ENCODE measurements around the gene KAT14.
"Not testable (repeated sequence)": the region's sequence is repeated elsewhere in the genome, so short reads cannot be mapped to it uniquely, and the experiment has no call there.

Gene KAT14, protein sequence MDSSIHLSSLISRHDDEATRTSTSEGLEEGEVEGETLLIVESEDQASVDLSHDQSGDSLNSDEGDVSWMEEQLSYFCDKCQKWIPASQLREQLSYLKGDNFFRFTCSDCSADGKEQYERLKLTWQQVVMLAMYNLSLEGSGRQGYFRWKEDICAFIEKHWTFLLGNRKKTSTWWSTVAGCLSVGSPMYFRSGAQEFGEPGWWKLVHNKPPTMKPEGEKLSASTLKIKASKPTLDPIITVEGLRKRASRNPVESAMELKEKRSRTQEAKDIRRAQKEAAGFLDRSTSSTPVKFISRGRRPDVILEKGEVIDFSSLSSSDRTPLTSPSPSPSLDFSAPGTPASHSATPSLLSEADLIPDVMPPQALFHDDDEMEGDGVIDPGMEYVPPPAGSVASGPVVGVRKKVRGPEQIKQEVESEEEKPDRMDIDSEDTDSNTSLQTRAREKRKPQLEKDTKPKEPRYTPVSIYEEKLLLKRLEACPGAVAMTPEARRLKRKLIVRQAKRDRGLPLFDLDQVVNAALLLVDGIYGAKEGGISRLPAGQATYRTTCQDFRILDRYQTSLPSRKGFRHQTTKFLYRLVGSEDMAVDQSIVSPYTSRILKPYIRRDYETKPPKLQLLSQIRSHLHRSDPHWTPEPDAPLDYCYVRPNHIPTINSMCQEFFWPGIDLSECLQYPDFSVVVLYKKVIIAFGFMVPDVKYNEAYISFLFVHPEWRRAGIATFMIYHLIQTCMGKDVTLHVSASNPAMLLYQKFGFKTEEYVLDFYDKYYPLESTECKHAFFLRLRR

DNA sequence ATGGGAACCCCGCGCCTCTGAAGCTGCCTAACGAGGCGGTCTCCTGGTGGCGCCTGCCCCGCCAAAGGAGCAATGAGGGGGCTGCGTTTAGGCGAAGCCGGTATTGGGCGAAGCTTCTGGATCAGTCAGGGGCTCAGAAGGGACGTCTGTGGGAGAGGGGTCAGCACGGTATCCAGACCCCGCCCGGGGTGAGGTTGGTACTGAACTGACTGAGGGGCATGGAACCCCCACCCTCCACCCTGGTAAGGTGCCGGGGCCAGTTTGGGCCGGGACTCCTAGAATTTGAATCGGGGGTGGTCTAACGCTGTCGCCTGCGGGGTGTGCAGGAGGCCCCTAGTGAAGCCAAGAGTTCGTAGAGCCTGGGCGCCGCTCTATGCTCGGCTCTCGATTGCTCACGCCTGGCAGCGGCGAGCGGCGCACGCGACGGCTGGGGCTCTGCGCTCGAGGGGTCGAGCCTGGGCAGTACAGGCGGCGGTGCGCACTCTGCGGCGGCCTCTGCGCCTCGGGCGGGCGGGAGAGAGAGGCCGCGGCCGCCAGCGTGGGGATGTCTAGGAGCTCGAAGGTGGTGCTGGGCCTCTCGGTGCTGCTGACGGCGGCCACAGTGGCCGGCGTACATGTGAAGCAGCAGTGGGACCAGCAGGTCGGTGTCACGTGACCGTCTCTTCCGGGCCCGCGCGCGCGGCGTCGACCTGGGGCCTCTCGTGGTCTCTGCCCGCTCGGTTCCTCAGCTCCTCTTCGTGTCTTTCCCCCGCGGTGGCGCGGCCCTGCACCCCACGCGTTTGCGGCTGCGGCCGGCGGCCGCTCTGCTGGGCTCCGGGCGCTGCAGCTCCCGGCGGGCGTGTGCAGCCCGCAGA is at the start of gene KAT14, which contains the start of gene PET117:
Gene KAT14 (plus strand): TSS at position 452 of the 854 bp plus-strand sequence. CDS start 4,798 bp downstream, outside the sequence.
Gene PET117 (plus strand): TSS at position 452 of the 854 bp plus-strand sequence. CDS start 93 bp downstream, at position 545.
- Mint-ChIP-seq H3K36me3 (ENCODE audit: low read depth) (peaks cover 14% of the 10 kb centered on the region), H3K4me1 (peaks cover 23% of the 10 kb centered on the region), H3K27me3 (ENCODE audit: low read depth, poor library complexity) (peaks cover 5% of the 10 kb centered on the region), H3K9me3 (no peaks in the 10 kb centered on the region), H3K27ac (peak within 1 kb of the TSS; percentile 95), H3K4me3 (peak within 1 kb of the TSS; percentile 87)
- TF ChIP-seq, protein P1, sequence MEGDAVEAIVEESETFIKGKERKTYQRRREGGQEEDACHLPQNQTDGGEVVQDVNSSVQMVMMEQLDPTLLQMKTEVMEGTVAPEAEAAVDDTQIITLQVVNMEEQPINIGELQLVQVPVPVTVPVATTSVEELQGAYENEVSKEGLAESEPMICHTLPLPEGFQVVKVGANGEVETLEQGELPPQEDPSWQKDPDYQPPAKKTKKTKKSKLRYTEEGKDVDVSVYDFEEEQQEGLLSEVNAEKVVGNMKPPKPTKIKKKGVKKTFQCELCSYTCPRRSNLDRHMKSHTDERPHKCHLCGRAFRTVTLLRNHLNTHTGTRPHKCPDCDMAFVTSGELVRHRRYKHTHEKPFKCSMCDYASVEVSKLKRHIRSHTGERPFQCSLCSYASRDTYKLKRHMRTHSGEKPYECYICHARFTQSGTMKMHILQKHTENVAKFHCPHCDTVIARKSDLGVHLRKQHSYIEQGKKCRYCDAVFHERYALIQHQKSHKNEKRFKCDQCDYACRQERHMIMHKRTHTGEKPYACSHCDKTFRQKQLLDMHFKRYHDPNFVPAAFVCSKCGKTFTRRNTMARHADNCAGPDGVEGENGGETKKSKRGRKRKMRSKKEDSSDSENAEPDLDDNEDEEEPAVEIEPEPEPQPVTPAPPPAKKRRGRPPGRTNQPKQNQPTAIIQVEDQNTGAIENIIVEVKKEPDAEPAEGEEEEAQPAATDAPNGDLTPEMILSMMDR (IDR thresholded peaks at IDR 0.05) = no peak
- peak; percentile 96 for DNase-seq

GRCh38 chr20:18088298-18088697 is 49.4 kb upstream of the KAT14 start:
- H3K27ac Mint-ChIP-seq = not testable (repeated sequence)

GRCh38 chr20:18088841-18089240 is 48.8 kb upstream of the KAT14 start:
- not testable (repeated sequence) for H3K4me1 Mint-ChIP-seq; DNase-seq; H3K36me3 Mint-ChIP-seq (ENCODE audit: low read depth); H3K9me3 Mint-ChIP-seq; H3K4me3 Mint-ChIP-seq; H3K27ac Mint-ChIP-seq
- H3K27me3 Mint-ChIP-seq (ENCODE audit: low read depth, poor library complexity) = peaks cover 16% of the 10 kb centered on the region

More at GRCh38 chr20:18088298-18088697, 49.4 kb upstream of the KAT14 start:
- H3K9me3 Mint-ChIP-seq; H3K36me3 Mint-ChIP-seq (ENCODE audit: low read depth); DNase-seq; H3K4me1 Mint-ChIP-seq; H3K4me3 Mint-ChIP-seq: not testable (repeated sequence)
- peaks cover 16% of the 10 kb centered on the region for H3K27me3 Mint-ChIP-seq (ENCODE audit: low read depth, poor library complexity)

DNA sequence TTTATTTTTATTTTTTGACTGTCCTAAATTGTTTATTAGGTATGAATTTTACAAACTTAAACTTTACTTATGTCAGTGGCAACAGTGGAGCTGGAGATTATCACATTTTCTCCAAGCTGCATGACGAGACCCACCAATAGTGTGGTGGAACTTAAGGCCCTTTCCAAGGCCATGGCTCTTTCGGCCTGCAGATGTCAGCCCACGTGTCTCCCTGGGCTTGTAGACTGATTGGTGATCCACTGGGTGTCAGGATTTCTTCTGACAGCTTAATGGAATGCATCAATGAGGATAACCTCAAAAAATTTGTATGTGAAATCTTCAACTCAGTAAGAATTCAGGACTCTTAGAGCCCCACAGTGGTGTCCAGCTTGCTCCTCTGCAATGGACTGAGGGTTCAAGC is 47.6 kb upstream of the KAT14 start:
- peaks cover 15% of the 10 kb centered on the region for H3K27me3 Mint-ChIP-seq (ENCODE audit: low read depth, poor library complexity)
- H3K27ac Mint-ChIP-seq = no peak overlapping the region
- no peaks in the 10 kb centered on the region for H3K9me3 Mint-ChIP-seq
- no peaks in the 10 kb centered on the region for H3K36me3 Mint-ChIP-seq (ENCODE audit: low read depth)
- no peak overlapping the region for H3K4me3 Mint-ChIP-seq
- H3K4me1 Mint-ChIP-seq = no peaks in the 10 kb centered on the region
- TF ChIP-seq, protein P1 (IDR thresholded peaks at IDR 0.05) = no peak
- DNase-seq = no peak

DNA sequence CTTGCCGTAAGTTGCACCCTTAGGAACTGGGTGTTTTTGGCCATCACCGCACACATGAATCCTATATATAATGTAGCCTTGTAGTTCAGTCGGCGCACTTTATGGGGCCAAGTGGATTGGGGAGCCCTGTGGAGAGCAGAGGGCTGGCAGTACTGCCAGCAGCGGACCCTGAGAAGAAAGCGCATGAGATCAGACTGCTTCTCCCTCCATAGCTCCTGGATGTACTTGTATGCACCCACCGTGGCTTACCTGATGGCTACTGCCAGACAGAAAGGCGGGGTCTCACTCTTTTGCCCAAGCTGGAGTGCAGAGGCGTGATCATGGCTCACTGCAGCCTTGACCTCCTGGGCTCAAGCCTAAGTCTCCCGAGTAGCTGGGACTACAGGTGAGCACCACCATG is 47.2 kb upstream of the KAT14 start:
- TF ChIP-seq, protein P1 (IDR thresholded peaks at IDR 0.05) = no peak
- H3K36me3 Mint-ChIP-seq (ENCODE audit: low read depth) = no peaks in the 10 kb centered on the region
- DNase-seq = no peak
- no peaks in the 10 kb centered on the region for H3K4me1 Mint-ChIP-seq
- H3K27ac Mint-ChIP-seq = no peak overlapping the region
- no peak overlapping the region for H3K4me3 Mint-ChIP-seq
- no peaks in the 10 kb centered on the region for H3K9me3 Mint-ChIP-seq
- peaks cover 15% of the 10 kb centered on the region for H3K27me3 Mint-ChIP-seq (ENCODE audit: low read depth, poor library complexity)

GRCh38 chr20:18091623-18092022 is 46.0 kb upstream of the KAT14 start:
- TF ChIP-seq, protein P1 (IDR thresholded peaks at IDR 0.05) = no peak
- peaks cover 15% of the 10 kb centered on the region for H3K27me3 Mint-ChIP-seq (ENCODE audit: low read depth, poor library complexity)
- no peak overlapping the region for H3K4me3 Mint-ChIP-seq
- no peak overlapping the region for H3K27ac Mint-ChIP-seq
- H3K36me3 Mint-ChIP-seq (ENCODE audit: low read depth) = no peaks in the 10 kb centered on the region
- H3K4me1 Mint-ChIP-seq = no peaks in the 10 kb centered on the region
- DNase-seq = no peak
- no peaks in the 10 kb centered on the region for H3K9me3 Mint-ChIP-seq
